WI38 (cell line): ENCODE measurements around the gene KNTC1.
"Not testable (repeated sequence)": the region's sequence is repeated elsewhere in the genome, so short reads cannot be mapped to it uniquely, and the experiment has no call there.

Experiments used
- H3K4me3 ChIP-seq: 2 replicates; pipeline ENCODE4 v1.5.1; 2011; ENCODE audit warnings: low read depth, mild to moderate bottlenecking, control low read depth, low read length
- TF ChIP-seq, protein P1 (sequence below): IDR thresholded peaks from 2 replicates; pipeline ENCODE4 v1.5.1; 2012; ENCODE audit warnings: low read depth, mild to moderate bottlenecking, control low read depth, low read length

The KNTC1 gene

DNA sequence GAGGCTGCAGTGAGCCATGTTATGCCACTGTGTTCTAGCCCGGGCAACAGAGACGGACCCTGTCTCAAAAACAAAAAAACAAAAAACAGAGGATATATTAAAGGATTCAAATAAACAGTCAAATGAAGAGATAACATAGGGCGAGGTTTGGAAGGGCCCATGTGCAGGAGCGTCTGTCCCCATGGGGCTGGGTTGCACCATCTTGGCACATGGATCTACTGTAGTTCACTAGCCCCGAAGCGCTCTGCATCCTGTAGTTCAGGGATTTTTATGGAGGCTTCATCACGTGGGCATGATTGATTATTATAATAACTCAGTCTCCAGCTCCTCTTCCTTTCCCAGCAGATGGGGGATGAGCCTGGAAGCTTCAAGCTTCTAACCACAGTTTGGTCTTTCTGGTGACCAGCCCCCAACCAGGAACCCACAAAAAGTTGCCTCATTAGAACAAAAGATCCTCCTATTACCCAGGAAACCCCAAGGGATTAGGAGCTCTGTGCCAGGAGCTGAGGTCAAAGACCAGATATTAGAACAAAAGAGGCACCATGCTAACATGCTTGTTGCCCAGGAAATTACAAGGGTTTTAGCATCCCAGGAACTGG lies 116.3 kb downstream of the KNTC1 start:
- no peak overlapping the region for H3K4me3 ChIP-seq

DNA sequence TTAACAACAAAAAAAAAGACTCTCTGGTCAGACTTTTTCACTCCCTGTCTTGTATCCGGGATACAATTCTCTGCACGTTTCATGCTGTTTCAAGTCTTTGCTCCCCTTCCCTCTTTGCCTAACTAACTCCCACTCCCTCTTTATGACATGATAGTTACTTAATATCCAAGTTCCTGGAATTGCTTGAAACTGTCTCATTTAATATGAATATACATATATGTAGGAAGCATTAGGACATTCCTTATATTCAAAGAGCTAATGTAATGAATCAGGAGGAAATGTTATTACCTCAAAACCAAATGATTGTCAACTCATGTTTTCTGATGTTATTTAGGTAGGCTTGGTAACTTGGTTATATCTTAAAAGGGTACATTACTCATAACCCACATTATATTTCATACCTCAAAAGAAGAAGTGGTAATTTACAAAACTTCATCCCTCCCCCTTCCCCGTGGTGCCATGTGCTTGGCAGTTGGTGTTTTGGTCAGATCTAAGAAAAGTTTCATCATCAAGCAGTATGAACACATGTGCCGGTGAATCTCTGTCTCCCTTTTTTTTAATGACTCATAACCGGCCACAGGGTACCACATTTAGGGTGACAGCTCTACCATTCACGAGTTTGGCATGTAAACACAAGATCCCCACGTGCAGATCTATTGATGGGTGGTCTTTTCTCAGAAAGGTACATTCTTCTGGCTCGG lies 119.6 kb downstream of the KNTC1 start:
- H3K4me3 ChIP-seq: no peak overlapping the region
- TF ChIP-seq, protein P1, sequence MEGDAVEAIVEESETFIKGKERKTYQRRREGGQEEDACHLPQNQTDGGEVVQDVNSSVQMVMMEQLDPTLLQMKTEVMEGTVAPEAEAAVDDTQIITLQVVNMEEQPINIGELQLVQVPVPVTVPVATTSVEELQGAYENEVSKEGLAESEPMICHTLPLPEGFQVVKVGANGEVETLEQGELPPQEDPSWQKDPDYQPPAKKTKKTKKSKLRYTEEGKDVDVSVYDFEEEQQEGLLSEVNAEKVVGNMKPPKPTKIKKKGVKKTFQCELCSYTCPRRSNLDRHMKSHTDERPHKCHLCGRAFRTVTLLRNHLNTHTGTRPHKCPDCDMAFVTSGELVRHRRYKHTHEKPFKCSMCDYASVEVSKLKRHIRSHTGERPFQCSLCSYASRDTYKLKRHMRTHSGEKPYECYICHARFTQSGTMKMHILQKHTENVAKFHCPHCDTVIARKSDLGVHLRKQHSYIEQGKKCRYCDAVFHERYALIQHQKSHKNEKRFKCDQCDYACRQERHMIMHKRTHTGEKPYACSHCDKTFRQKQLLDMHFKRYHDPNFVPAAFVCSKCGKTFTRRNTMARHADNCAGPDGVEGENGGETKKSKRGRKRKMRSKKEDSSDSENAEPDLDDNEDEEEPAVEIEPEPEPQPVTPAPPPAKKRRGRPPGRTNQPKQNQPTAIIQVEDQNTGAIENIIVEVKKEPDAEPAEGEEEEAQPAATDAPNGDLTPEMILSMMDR: no peak

More for the DNA sequence above, 116.3 kb downstream of the KNTC1 start:
- TF ChIP-seq, protein P1: no peak

DNA sequence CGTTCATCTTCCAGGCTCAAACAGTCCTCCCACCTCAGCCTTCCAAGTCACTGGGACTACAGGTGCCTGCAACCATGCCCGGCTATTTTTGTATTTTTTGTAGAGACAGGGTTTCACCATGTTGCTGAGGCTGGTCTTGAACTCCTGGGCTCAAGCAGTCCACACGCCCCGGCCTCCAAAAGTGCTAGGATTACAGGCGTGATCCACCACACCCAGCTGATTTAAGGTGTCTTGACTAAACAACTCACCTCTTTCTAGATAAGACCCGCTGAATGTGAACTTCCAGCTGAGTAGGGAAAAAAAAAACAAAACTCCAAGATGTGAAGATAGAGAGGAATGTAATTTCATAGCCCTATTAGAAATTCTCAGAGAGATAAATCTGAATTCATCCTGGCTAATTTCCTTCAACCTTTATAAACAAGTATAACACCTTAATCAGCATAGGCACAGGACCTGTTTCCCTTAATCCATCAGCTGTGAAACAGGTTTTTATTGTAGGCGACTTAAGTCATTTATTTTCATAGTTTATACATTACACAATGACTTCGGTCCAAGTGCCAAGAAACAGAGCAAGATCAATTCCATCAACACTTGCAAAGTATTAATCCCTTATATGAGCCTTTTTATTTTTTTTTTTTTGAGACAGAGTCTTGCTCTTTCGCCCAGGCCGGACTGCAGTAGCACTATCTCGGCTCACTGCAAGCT lies 124.6 kb downstream of the KNTC1 start:
- H3K4me3 ChIP-seq: no peak overlapping the region
- TF ChIP-seq, protein P1: no peak

DNA sequence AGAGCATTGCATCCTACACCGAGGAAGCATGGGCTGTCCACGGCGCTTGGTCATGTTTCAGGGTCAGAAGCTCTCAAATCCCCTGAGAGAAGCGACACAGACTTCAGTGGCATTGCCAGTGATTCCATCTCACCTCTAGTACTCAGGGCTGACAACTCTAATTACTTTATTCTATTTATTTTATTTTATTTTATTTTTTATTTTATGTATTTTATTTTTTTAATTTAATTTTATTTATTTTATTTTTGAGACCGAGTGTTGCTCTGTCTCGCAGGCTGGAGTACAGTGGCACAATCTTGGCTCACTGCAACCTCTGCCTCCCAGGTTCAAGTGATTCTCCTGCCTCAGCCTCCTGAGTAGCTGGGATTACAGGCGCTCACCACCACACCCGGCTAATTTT lies 126.2 kb downstream of the KNTC1 start:
- not testable (repeated sequence) for H3K4me3 ChIP-seq

DNA sequence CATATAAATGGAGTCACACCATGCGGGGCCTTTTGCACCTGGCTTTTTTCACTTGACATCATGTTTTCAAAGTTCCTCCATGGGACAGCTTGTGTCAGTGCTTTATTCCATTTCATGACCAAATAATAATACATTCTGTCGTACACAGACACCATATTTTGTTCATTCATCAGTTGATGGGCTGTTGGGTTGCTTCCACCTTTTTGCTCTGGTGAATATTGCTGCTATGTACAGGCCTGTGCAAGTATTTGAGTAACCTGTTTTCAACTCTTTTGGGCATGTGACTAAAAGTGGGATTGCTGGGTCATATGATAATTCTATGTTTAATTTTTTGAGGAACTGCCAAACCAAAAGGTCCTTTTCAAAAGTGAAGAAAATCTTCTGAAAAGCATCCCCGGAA lies 129.2 kb downstream of the KNTC1 start:
- H3K4me3 ChIP-seq: no peak overlapping the region

GRCh38 chr12:122659579-122659978 lies 132.5 kb downstream of the KNTC1 start:
- TF ChIP-seq, protein P1: no peak
- H3K4me3 ChIP-seq: no peak overlapping the region

More for the DNA sequence above, 129.2 kb downstream of the KNTC1 start:
- TF ChIP-seq, protein P1: no peak

GRCh38 chr12:122661246-122661645 lies 134.2 kb downstream of the KNTC1 start:
- TF ChIP-seq, protein P1: no peak
- H3K4me3 ChIP-seq: no peak overlapping the region
